Measurements from ENCODE around the gene AP2M1. TPM values are rescaled to one million over a fixed set of nuclear protein-coding genes. Genes with fewer than 3 reads are reported as not detected.

Gene AP2M1
- total and polyA plus RNA-seq, 2 of the 13 experiments (the other 11 are each of a cell fraction or from before 2014, with no cell fraction given): 126 to 146 TPM

DNA sequence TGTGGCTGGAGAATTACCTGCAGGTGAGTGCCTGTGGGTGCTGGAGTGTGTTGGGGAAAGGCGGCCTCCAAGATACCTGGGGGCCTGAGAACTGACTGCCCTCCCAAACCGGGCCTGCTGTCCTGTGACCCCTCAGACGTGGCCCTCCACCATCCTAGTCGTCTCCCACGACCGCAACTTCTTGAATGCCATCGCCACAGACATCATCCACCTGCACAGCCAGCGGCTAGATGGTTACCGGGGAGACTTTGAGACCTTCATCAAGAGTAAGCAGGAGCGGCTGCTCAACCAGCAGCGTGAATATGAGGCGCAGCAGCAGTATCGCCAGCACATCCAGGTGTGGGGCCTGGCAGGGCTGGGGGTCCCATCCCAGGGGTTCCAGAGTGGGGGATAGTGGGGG is 14.8 kb downstream of the AP2M1 start:
- Histone ChIP-seq H3K27ac (ENCODE audit: extremely low read length, insufficient read depth, low read length) (no peak overlapping the region), H3K36me3 (replicated peaks in 1 of 2; ENCODE audit: control insufficient read depth in 1 of 2, insufficient read depth in 2 of 2, low read length in 2 of 2) (peaks cover 28 to 66% of the 10 kb centered on the region in 2 experiments), H3K79me2 (ENCODE audit: insufficient read depth, low read length) (peaks cover 32% of the 10 kb centered on the region), H2AFZ (ENCODE audit: low read length) (no peak overlapping the region), H3K4me1 (ENCODE audit: insufficient read depth, low read length) (peaks cover 25% of the 10 kb centered on the region), H3K27me3 (ENCODE audit: control insufficient read depth in 1 of 2, insufficient read depth in 2 of 2, low read length in 2 of 2) (no peaks in the 10 kb centered on the region; a peak in 1 of 5 replicates), H3K9me3 (ENCODE audit: low read length) (no peaks in the 10 kb centered on the region), H3K4me2 (ENCODE audit: low read depth, low read length) (no peak overlapping the region), H3K9ac (ENCODE audit: insufficient read depth, low read depth, low read length) (no peak overlapping the region), H3K4me3 (replicated peaks in 1 of 3; ENCODE audit: insufficient read depth in 1 of 3, low read depth in 2 of 3, low read length in 3 of 3) (no peak overlapping the region), H4K20me1 (ENCODE audit: insufficient read depth, low read length) (peaks cover 4% of the 10 kb centered on the region; the same call in 1 of the 2 replicates)
- ChIA-PET POLR2A (no interaction called here), CTCF (ENCODE audit: low intra/inter-chr PET ratio, low total read pairs) (interaction anchor here (0.6 kb wide), 1 partner anchor 294 kb away, joined by 4 read pairs; no protein-coding TSS in a partner anchor)
- no TSS peak for BruUV-seq (replicated peaks)
- ATAC-seq: no peak
- no peak for FAIRE-seq
- in situ Hi-C loops (cut with HindIII; ENCODE audit: extremely low pct_ligation_motif_present, low pct_unique_long_range_greater_than_20kb) (no loop called here), intact Hi-C loops (cut with micrococcal nuclease; ENCODE audit: unreplicated experiment) (loop anchor here (5.0 kb wide), 1 partner anchor 42 kb away; no protein-coding TSS in a partner anchor)
- TF ChIP-seq, protein P1, sequence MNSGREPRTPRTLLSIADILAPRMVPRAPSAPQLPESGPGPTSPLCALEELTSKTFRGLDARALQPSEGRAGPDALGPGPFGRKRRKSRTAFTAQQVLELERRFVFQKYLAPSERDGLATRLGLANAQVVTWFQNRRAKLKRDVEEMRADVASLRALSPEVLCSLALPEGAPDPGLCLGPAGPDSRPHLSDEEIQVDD (CRISPR knock-in tag; IDR thresholded peaks at IDR 0.05; ENCODE audit: borderline replicate concordance): no peak
- TF ChIP-seq ZFP36L2 (CRISPR knock-in tag; IDR thresholded peaks at IDR 0.05) (no peak), DNMT3B (CRISPR knock-in tag; conservative IDR thresholded peaks at IDR 0.05) (no peak), ZNF292 (CRISPR knock-in tag; IDR thresholded peaks at IDR 0.05; ENCODE audit: borderline replicate concordance, low read depth) (no peak), HOXA3 (CRISPR knock-in tag; IDR thresholded peaks at IDR 0.05) (no peak), ZBTB20 (CRISPR knock-in tag; IDR thresholded peaks at IDR 0.05; ENCODE audit: borderline replicate concordance, low read depth) (no peak), ZNF713 (CRISPR knock-in tag; IDR thresholded peaks at IDR 0.05) (no peak), EEA1 (CRISPR knock-in tag; IDR thresholded peaks at IDR 0.05; ENCODE audit: borderline replicate concordance) (no peak), FOXP1 (IDR thresholded peaks at IDR 0.05) (no peak), FOXP1 (CRISPR knock-in tag; IDR thresholded peaks at IDR 0.05) (no peak), ARHGAP35 (CRISPR knock-in tag; IDR thresholded peaks at IDR 0.05; ENCODE audit: borderline replicate concordance) (no peak)
- TF ChIP-seq, protein P2, sequence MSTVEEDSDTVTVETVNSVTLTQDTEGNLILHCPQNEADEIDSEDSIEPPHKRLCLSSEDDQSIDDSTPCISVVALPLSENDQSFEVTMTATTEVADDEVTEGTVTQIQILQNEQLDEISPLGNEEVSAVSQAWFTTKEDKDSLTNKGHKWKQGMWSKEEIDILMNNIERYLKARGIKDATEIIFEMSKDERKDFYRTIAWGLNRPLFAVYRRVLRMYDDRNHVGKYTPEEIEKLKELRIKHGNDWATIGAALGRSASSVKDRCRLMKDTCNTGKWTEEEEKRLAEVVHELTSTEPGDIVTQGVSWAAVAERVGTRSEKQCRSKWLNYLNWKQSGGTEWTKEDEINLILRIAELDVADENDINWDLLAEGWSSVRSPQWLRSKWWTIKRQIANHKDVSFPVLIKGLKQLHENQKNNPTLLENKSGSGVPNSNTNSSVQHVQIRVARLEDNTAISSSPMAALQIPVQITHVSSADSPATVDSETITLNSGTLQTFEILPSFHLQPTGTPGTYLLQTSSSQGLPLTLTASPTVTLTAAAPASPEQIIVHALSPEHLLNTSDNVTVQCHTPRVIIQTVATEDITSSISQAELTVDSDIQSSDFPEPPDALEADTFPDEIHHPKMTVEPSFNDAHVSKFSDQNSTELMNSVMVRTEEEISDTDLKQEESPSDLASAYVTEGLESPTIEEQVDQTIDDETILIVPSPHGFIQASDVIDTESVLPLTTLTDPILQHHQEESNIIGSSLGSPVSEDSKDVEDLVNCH (CRISPR knock-in tag; IDR thresholded peaks at IDR 0.05): no peak
- TF ChIP-seq, protein P3, sequence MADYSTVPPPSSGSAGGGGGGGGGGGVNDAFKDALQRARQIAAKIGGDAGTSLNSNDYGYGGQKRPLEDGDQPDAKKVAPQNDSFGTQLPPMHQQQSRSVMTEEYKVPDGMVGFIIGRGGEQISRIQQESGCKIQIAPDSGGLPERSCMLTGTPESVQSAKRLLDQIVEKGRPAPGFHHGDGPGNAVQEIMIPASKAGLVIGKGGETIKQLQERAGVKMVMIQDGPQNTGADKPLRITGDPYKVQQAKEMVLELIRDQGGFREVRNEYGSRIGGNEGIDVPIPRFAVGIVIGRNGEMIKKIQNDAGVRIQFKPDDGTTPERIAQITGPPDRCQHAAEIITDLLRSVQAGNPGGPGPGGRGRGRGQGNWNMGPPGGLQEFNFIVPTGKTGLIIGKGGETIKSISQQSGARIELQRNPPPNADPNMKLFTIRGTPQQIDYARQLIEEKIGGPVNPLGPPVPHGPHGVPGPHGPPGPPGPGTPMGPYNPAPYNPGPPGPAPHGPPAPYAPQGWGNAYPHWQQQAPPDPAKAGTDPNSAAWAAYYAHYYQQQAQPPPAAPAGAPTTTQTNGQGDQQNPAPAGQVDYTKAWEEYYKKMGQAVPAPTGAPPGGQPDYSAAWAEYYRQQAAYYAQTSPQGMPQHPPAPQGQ (CRISPR knock-in tag; IDR thresholded peaks at IDR 0.05; ENCODE audit: borderline replicate concordance): no peak
- WGBS (ENCODE audit: low lambda C conversion rate): 95% methylated on average over 13 of the region's 13 CpGs
- no peak for DNase-seq (ENCODE audit: low spot score)
